Middle frontal gyrus (tissue), 1 donor: Measurements from ENCODE around the gene ARHGEF38.
"Not testable (repeated sequence)": the region's sequence is repeated elsewhere in the genome, so short reads cannot be mapped to it uniquely, and the experiment has no call there.

Source experiments
- DNase-seq: peaks from one replicate; pipeline ENCODE4 v3.0.0-alpha.2; 2015; ENCODE audit warnings: low spot score; ENCODE audit errors: extremely low spot score

Gene ARHGEF38

GRCh38 chr4:105605493-105605892 is 53.1 kb downstream of the ARHGEF38 start:
- no peak for DNase-seq

- DNase-seq: no peak
These were observed 55.5 kb downstream of the ARHGEF38 start for GRCh38 chr4:105607876-105608275.

GRCh38 chr4:105609819-105610218 is 57.4 kb downstream of the ARHGEF38 start:
- not testable (repeated sequence) for DNase-seq

- no peak for DNase-seq
These were observed 60.9 kb downstream of the ARHGEF38 start for GRCh38 chr4:105613306-105613705.

GRCh38 chr4:105619188-105619931 is 66.9 kb downstream of the ARHGEF38 start:
- no peak for DNase-seq

- no peak for DNase-seq
These were observed 68.4 kb downstream of the ARHGEF38 start for GRCh38 chr4:105620640-105621323.

GRCh38 chr4:105622269-105622668 is 69.8 kb downstream of the ARHGEF38 start:
- DNase-seq: no peak

GRCh38 chr4:105623099-105623498 is 70.7 kb downstream of the ARHGEF38 start:
- no peak for DNase-seq

GRCh38 chr4:105624530-105624929 is 72.1 kb downstream of the ARHGEF38 start:
- no peak for DNase-seq

GRCh38 chr4:105625214-105625613 is 72.8 kb downstream of the ARHGEF38 start:
- no peak for DNase-seq

GRCh38 chr4:105626846-105627245 is 74.4 kb downstream of the ARHGEF38 start:
- DNase-seq: no peak

GRCh38 chr4:105627620-105628019 is 75.2 kb downstream of the ARHGEF38 start:
- no peak for DNase-seq

GRCh38 chr4:105630670-105631655 is 78.5 kb downstream of the ARHGEF38 start:
- no peak for DNase-seq

GRCh38 chr4:105631818-105632400 is 79.5 kb downstream of the ARHGEF38 start:
- no peak for DNase-seq

GRCh38 chr4:105632599-105632998 is 80.2 kb downstream of the ARHGEF38 start:
- DNase-seq: no peak

- DNase-seq: no peak
These were observed 80.8 kb downstream of the ARHGEF38 start for GRCh38 chr4:105633241-105633640.

GRCh38 chr4:105634402-105635080 is 82.1 kb downstream of the ARHGEF38 start:
- no peak for DNase-seq

- DNase-seq: peak; percentile 30
These were observed 85.2 kb downstream of the ARHGEF38 start for GRCh38 chr4:105637408-105638176.

- DNase-seq: no peak
These were observed 89.4 kb downstream of the ARHGEF38 start for GRCh38 chr4:105641845-105642244.

GRCh38 chr4:105644257-105644656 is 91.8 kb downstream of the ARHGEF38 start:
- DNase-seq: no peak
